Suprapubic skin (tissue), 4 donors: ENCODE data around the gene NLRX1.

Experiments
- CTCF ChIP-seq, 2 donors: fragments of 200-600 bp in 1 of 2; fragments of 450-650 bp in 1 of 2; sonication (generic) in 1 of 2; IDR thresholded peaks; one replicate each; pipeline ENCODE4 v1.5.1; 2016 to 2019; ENCODE audit warnings: antibody characterized with exemption in 2 of 2, mild to moderate bottlenecking in 1 of 2, moderate library complexity in 1 of 2
- EP300 ChIP-seq: sonication (generic); formaldehyde crosslinking; IDR thresholded peaks from one replicate; pipeline ENCODE4 v1.6.1; 2017; ENCODE audit warnings: antibody characterized with exemption
- POLR2A ChIP-seq, 2 donors: fragments of 450-650 bp; IDR thresholded peaks; one replicate each; pipeline ENCODE4 v1.6.1; 2017; ENCODE audit warnings: antibody characterized with exemption in 2 of 2, mild to moderate bottlenecking in 2 of 2, moderate library complexity in 2 of 2
- POLR2AphosphoS5 ChIP-seq, 3 donors: sonication (generic); formaldehyde crosslinking; IDR thresholded peaks; one replicate each; pipeline ENCODE4 v1.6.1; 2017; ENCODE audit warnings: antibody characterized with exemption in 3 of 3

DNA sequence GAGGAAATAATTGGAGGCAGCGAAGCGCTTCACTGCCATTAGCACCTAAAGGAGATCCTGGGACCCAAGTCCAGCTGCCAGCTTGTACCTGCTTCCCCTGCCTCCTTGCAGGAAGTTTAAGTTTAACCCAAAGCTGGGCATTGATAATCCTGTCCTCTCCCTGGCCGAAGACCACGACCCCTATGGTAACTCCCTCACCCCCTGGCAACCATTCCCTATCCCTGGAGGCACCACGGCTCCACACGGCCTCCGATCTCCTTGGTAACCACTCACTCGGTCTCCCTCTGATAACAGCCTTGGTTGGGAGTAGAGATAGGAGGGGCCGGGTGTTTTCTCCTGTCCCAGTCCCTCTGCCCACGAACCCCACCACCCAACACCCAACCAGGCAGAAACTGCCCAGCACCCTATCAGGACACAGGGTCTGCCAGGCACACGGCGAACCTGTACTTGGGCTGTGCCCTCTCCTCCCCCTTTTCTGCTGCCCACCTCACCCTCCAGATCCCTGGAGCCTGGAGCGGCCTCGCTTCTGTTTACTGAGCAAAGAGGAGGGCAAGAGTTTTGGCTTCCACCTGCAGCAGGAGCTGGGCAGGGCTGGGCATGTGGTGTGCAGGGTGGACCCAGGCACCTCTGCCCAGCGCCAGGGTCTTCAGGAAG is 17.6 kb downstream of the NLRX1 start:
- TF ChIP-seq CTCF (IDR thresholded peaks at IDR 0.05) (no peak), POLR2A (IDR thresholded peaks at IDR 0.05) (no peak), EP300 (no peak), POLR2AphosphoS5 (IDR thresholded peaks at IDR 0.05) (no peak)
